ENCODE measurements around the gene BECN2.
A peak's percentile ranks its signal among the peaks of the same experiment; 100 is the strongest.
"Not testable (repeated sequence)": the region's sequence is repeated elsewhere in the genome, so short reads cannot be mapped to it uniquely, and the experiment has no call there.

Gene BECN2

DNA sequence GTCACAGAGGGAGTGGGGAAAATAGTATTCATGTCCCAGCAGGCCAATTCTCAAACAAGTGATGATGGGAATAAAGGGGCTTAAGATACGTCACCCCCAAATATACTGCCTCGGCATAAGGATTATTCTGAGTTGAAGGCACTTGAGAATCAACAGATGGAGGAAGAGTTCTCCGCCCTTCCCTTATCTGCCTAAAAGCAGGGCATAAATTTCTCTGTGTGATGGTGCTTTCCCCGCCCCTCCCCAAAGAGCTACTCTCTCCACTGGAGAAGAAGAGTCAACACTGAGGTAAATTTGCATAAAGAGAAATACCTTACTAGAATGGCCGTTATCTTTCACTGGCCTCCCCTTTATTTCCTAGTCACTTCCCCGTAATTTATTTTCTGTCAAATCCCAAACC lies 18.7 kb downstream of the BECN2 start:
- DNase-seq, result no peak

- no peak for DNase-seq
Measured at GRCh38 chr1:241979071-241979470, 21.5 kb downstream of the BECN2 start.

DNA sequence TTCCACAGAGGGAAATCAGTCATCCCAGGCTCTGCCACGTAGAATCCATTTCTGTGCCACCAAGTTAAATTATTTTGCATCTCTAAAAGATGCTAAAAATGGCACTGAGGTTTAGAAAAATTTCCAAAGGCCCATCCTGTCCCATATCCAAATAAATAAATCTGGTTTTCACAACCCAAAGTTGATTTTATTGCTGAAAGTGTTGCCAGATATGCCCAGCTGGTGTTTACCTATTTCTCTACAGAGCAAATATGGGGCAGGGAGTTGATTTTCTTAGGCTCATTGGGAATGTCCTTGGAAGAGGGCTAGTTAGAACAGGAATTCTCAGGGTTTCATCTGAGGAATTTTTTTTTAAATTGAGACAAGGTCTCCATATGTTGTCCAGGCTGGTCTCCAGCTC lies 22.4 kb downstream of the BECN2 start:
- no peak for DNase-seq

GRCh38 chr1:241985787-241986186 lies 28.2 kb downstream of the BECN2 start:
- peak in 4 of 56 donors; percentile 1 to 9 (median 6) for DNase-seq

DNA sequence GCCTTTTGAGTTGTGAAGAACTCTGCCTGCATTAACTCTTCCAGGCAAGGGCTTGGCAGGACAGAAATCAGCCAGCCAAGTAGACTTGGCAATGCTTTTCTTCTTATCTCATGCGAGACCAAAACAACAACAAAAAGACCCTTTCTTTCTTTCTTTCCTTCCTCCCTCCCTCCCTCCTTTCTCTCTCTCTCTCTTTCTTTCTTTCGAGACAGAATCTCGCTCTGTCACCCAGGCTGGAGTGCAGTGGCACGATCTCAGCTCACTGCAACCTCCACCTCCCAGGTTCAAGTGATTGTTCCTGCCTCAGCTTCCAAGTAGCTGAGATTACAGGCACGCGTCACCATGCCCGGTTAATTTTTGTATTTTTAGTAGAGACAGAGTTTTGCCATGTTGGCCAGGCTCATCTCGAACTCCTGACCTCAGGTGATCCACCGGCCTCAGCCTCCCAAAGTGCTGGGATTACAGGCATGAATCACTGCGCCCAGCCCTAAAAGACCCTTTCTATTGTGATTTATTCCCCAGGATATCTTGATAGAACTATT lies 30.9 kb downstream of the BECN2 start:
- not testable (repeated sequence) for DNase-seq

DNA sequence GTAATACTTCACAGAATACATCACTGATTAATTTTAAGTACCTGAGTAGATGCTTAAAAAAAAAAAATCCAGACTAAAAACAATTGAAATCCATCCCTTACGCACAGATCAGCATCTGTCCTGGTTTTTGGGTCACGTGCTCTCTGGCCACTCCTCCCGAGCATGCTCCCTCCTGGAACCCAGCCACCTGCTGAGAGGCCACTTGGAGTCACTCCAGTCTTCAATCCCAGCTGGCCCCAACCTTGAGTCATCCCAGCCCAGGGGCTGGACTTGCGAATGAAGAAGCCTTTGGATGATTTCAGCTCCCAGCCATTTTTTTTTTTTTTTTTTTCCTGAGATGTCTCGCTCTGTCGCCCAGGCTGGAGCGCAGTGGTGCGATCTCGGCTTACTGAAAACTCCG lies 32.5 kb downstream of the BECN2 start:
- peak in 41 of 56 donors; percentile 2 to 92 (median 33) for DNase-seq

- DNase-seq, result no peak
Measured at GRCh38 chr1:241992734-241993133, 35.2 kb downstream of the BECN2 start.

- DNase-seq, result no peak
Measured at GRCh38 chr1:241994171-241994570, 36.6 kb downstream of the BECN2 start.

- no peak for DNase-seq
Measured at GRCh38 chr1:241997401-241997998, 39.9 kb downstream of the BECN2 start.

DNA sequence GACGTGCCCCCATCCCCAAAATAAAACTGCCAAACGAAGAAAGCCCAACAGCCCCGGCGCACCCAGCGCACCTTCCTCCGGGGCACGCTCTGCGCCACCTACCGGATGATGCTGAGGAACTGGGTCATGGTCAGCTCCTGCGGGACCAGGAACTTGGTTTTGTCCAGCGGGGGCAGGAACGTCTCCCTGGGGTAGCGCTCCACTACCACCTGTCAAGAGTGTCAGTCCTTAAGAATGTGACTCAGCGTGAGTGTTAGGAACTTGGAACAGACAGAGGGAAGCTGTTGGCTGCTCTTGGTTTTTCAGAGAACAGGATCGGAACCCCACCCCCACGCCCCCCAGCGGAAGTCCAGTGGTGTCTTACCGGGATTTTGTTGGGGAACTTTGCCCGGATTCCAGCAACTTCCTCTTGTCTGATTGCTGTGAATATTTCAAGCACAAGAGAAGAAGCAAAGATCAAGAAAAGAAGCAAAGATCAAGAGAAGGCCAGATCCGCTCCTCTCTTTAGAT lies 40.9 kb downstream of the BECN2 start:
- DNase-seq, result peak in 40 of 56 donors; percentile 4 to 70 (median 34)

DNA sequence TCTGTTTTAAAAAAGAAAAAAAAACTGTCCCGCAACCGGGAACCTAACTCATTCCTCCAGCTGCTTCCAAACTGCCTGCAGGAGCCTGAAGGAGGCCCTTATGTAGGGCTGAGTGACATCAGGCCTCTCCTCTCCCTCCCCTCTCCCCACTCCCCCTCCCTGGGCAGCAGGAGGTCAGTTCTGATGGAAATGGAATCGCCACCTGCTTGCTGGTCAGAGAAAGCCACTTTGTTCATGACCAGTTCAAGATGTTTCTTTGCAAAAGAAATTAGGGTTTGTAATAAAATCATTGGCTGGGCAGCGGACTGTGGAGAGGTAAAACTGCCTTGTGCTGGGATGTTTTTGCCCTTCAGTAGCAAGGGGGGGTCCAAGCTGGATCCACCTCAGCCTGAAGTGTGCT lies 41.5 kb downstream of the BECN2 start, which contains the start of gene MAP1LC3C:
Gene MAP1LC3C (minus strand): TSS at position 73 of the 400 bp plus-strand sequence. CDS start 90 bp downstream, outside the sequence.
- no peak for DNase-seq

DNA sequence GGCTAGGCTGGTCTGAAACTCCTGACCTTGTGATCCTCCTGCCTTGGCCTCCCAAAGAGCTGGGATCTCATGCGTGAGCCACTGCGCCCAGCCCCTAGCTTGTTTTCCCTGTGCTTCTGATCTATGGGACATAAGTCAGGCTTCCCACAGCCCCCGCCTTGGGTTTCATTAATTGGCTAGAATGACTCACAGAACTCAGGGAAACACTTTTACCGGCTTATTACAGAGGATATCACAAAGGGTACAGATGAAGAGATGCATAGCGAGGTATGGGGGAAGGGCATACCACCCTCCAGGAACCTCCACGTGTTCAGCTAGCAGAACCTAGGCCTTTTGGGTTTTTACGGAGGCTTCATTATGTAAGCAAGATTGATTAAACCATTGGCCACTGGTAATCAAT lies 42.9 kb downstream of the BECN2 start:
- DNase-seq, result no peak

DNA sequence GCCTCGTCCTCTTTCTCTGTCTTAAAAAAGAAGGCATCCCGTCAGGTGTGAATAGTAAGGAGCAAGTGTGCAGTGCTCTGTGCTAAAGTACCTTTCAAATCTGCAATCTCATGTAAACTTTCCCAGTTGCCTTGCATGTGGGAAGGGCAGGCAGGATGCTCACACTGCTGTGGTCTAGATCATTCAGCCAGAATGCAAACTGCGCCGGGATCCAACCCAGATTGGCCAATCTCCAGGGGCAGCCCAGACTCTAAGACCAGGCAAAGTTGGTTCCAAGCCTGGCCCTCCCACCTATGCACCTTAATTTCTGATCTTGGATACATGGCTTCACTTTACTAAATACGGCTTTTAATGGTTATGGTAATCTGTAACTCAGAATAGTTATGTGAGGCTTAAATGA lies 44.5 kb downstream of the BECN2 start:
- no peak for DNase-seq

- DNase-seq, result no peak
Measured at GRCh38 chr1:242002510-242002909, 44.9 kb downstream of the BECN2 start.

DNA sequence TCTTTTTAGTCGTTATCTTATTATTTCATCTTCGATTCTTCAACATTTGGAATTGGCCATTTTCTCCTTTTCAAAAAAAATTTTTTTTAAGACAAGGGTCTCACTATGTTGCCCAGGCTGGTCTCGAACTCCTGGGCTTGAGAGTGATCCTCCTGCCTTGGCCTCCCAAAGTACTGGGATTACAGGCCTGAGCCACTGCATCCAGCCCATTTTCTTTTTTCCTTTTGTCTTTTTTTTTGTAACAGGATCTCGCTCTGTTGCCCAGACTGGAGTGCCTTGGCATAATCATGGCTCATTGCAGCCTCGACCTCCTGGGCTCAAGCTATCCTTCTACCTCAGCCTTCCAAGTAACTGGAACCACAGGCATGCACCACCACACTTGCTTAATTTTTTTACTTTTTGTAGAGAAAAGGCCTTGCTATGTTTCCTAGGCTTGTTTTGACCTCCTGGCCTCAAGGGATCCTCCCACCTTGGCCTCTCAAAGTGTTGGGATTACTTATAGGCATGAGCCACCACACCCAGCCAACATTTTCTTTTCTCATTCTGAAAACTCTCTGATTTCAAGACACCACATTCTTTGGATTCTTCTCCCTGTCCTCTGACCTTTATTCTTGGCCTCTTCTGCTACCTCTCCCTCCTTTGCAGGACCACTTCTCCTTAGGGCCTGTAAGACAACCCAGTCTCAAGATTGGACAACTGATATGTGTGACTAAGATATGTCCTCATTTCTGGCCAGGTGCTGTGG lies 47.4 kb downstream of the BECN2 start:
- no peak for DNase-seq

DNA sequence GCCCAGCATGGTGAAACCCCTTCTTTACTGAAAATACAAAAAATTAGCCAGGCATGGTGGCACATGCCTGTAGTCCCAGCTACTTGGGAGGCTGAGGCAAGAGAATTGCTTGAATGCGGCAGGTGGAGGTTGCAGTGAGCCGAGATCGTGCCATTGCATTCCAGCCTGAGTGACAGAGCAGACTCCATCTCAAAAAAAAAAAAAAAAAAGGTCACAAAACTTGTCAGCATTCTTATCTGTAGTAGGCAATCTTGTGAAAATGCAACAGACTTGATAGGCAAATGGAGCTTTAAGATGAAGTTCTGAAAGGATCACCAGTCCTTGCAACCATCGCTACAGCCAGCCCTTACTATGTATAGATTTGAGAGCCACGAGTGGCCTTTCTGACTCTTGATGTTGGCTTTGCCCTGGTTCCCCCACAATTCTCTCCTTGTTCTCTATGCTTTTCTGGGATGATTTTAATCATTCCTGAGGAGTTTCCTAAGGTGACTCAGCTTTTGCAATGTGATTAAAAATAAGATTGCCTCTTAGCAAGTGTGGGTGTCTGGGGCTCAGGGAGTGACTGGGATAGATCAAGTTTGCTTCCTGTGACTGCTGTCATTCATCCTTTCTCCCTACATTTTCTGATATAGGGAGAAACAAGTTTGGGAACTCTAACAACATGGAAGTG lies 48.4 kb downstream of the BECN2 start:
- DNase-seq, result peak in 4 of 56 donors; percentile 4 to 24 (median 9)

GRCh38 chr1:242006976-242007375 lies 49.4 kb downstream of the BECN2 start:
- DNase-seq, result no peak
